Chondrocyte (in vitro differentiated cells): ENCODE data around the gene IL3RA. TPM values are rescaled to one million over a fixed set of nuclear protein-coding genes. Genes with fewer than 3 reads are reported as not detected.

Experiments used
- DNase-seq: peaks from one replicate; pipeline ENCODE4 v3.0.0; 2021; ENCODE audit warnings: mixed read lengths, low spot score
- H3K27ac Mint-ChIP-seq: one replicate; pipeline ENCODE4 v1.8.0; 2021; ENCODE audit warnings: mild to moderate bottlenecking, moderate library complexity, mixed read lengths; ENCODE audit not compliant: unreplicated experiment
- H3K27me3 Mint-ChIP-seq: 2 replicates; pipeline ENCODE4 v1.8.0; 2021; ENCODE audit warnings: low read depth, mixed read lengths
- H3K36me3 Mint-ChIP-seq: 2 replicates; pipeline ENCODE4 v1.8.0; 2021; ENCODE audit warnings: low read depth, mixed read lengths
- H3K4me1 Mint-ChIP-seq: 2 replicates; pipeline ENCODE4 v1.8.0; 2021; ENCODE audit warnings: low read depth, mild to moderate bottlenecking, mixed read lengths
- H3K4me3 Mint-ChIP-seq: one replicate; pipeline ENCODE4 v1.8.0; 2021; ENCODE audit warnings: mild to moderate bottlenecking, moderate library complexity, mixed read lengths; ENCODE audit not compliant: unreplicated experiment
- H3K9me3 Mint-ChIP-seq: 2 replicates; pipeline ENCODE4 v1.8.0; 2021; ENCODE audit warnings: low read depth, mixed read lengths
- CTCF ChIP-seq: fragments of 200-600 bp; sonication (generic); IDR thresholded peaks from 2 replicates; pipeline ENCODE4 v1.5.0; 2021; ENCODE audit warnings: antibody characterized with exemption, mild to moderate bottlenecking, moderate library complexity
- microRNA-seq: library from miRNA; unstranded; fragments of <30 nt; microRNA quantifications from one replicate; pipeline ENCODE4 v1.2.0, GENCODE V29; 2020; ENCODE audit warnings: borderline number of aligned reads
- total RNA-seq: library from RNA; stranded (reverse); gene quantifications from 3 replicates; pipeline ENCODE4 v1.2.1, GENCODE V29; 2021

The IL3RA gene
- total RNA-seq, 1 donor from 2014 or later = 0.47 TPM

- peaks cover 9% of the 10 kb centered on the region for H3K9me3 Mint-ChIP-seq
- H3K4me1 Mint-ChIP-seq = no peaks in the 10 kb centered on the region
- no peak overlapping the region for H3K27ac Mint-ChIP-seq
- no peak overlapping the region for H3K4me3 Mint-ChIP-seq
- H3K27me3 Mint-ChIP-seq = no peaks in the 10 kb centered on the region
- peaks cover 23% of the 10 kb centered on the region for H3K36me3 Mint-ChIP-seq
- TF ChIP-seq CTCF = no peak
- peak; percentile 94 for DNase-seq
These were observed 91.2 kb downstream of the IL3RA start for GRCh38 chrX:1427756-1428155.

DNA sequence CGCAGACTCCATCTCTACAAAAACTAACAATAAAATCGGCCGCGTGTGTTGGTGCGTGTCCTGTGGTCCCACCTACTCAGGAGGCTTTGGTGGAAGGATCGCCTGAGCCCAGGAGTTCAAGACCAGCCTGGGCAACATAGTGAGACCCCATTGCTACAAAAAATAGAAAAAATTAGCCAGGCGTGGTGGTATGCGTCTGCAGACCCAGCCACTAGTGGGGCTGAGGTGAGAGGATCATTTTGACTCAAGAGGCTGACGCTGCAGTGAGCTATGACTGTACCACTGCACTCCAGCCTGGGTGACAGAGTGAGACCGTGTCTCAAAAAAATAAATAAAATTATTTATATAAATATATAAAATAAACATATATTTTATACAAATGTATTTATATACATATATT lies 93.9 kb downstream of the IL3RA start:
- Mint-ChIP-seq H3K9me3 (no peaks in the 10 kb centered on the region), H3K4me3 (no peak overlapping the region), H3K4me1 (no peaks in the 10 kb centered on the region), H3K27me3 (no peaks in the 10 kb centered on the region), H3K36me3 (peaks cover 11% of the 10 kb centered on the region), H3K27ac (no peak overlapping the region)
- no peak for TF ChIP-seq CTCF
- peak; percentile 30 for DNase-seq

Small RNA genes lying within 50 kb of the gene (microRNA-seq; reads per million reads assigned to microRNA genes)
- not detected for gene MIR3690

Other genes with a start within 250 kb of the IL3RA start
- not detected in 3 replicates for gene CRLF2, start 124.1 kb upstream of the IL3RA start, total RNA-seq
- gene CSF2RA, start 68.0 kb upstream of the IL3RA start, total RNA-seq = 0.75 to 0.80 TPM in 2 of 3 replicates, not detected in the other
- gene SLC25A6, start 55.3 kb downstream of the IL3RA start, total RNA-seq = 270 to 332 TPM (median 327 TPM) in 3 replicates
- gene ASMTL, start 116.1 kb downstream of the IL3RA start, total RNA-seq = 19.6 to 29.0 TPM (median 20.2 TPM) in 3 replicates
- not detected in 3 replicates for gene P2RY8, start 200.4 kb downstream of the IL3RA start, total RNA-seq